Measurements from ENCODE around the gene DAP. TPM values are rescaled to one million over a fixed set of nuclear protein-coding genes. Genes with fewer than 3 reads are reported as not detected.

Gene DAP, protein sequence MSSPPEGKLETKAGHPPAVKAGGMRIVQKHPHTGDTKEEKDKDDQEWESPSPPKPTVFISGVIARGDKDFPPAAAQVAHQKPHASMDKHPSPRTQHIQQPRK
- total RNA-seq = 19.8 and 26.3 TPM in 2 replicates

DNA sequence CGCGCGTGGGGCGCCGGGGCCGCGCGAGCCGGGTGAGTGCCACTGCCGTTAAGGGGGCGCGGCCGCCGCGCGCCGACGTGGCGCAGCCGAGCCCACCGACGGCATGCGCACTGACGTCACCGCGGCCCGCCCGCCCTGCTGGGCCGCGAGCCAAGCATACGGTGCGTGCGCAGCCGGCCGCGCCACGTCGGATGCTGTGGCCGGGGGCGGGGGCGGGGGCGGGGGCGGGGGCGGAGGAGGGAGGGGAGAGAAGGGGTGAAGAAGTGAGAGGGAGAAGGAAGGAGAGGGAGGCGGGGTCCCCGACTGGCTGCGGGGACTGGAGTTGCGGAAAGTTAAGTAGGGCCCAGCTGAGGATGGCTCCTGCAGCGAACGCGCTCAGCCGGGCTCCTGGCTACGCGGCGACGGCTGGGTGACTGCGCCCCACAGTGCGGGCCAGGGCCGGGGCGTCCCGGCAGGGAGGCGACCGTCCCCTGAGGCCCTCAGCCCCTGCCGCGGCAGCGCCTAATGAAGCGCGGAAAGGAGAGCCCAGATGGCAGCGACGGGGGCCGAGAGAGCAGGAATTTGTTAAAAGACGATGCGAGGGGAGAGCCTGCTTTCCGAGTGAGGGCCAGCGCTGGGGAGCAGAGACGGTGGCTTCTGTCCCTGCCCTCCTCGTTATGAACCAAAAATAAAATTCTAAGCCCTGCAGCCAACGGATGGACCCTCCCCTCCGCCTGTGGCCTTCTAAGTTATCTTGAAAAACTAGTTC, at the start of gene DAP:
TSS of gene DAP (minus strand) at position 50 of the 748 bp plus-strand sequence. CDS start 166 bp downstream, outside the sequence.

Other genes with a start within 250 kb of the DAP start
- 0.34 and 0.43 TPM in 2 replicates for gene ANKRD33B, start 197.2 kb downstream of the DAP start, total RNA-seq

All from nasal cavity respiratory epithelium epithelial cell of viscerocranial mucosa (primary cell).